Sigmoid colon (tissue), 7 donors: ENCODE results near the gene USP9X. TPM values are rescaled to one million over a fixed set of nuclear protein-coding genes. Genes with fewer than 3 reads are reported as not detected.

Experiments
- DNase-seq: peaks from one replicate; pipeline ENCODE4 v3.0.0-alpha.2; 2019
- H3K27ac ChIP-seq, 4 donors: fragments of 200-600 bp; sonication (generic); one replicate each; pipeline ENCODE4 v1.5.1; 2016 to 2019; ENCODE audit warnings: mild to moderate bottlenecking in 1 of 4
- H3K27me3 ChIP-seq, 3 donors: fragments of 200-600 bp; sonication (generic); one replicate each; pipeline ENCODE4 v1.5.1; 2019; ENCODE audit warnings: mild to moderate bottlenecking in 1 of 3
- H3K36me3 ChIP-seq, 4 donors: fragments of 200-600 bp; sonication (generic); one replicate each; pipeline ENCODE4 v1.5.1; 2016 to 2019
- H3K4me1 ChIP-seq, 4 donors: fragments of 200-600 bp; sonication (generic); one replicate each; pipeline ENCODE4 v1.5.1; 2017 to 2019
- H3K4me3 ChIP-seq, 4 donors: fragments of 200-600 bp; sonication (generic); one replicate each; pipeline ENCODE4 v1.5.1; 2017 to 2019; ENCODE audit warnings: mild to moderate bottlenecking in 2 of 4, moderate library complexity in 1 of 4
- H3K9me3 ChIP-seq, 4 donors: fragments of 200-600 bp in 3 of 4; sonication (generic) in 3 of 4; one replicate each; pipeline versions ENCODE4 v1.5.1 to v1.6.1; 2013 to 2019
- CTCF ChIP-seq, 4 experiments: fragments of 450-650 bp in 3 of 4; fragments of 200-600 bp in 1 of 4; IDR thresholded peaks; one replicate each; pipeline ENCODE4 v1.5.1; 2016 to 2019; ENCODE audit warnings: antibody characterized with exemption in 4 of 4, mild to moderate bottlenecking in 3 of 4, moderate library complexity in 2 of 4
- EP300 ChIP-seq, 4 donors: sonication (generic); formaldehyde crosslinking; IDR thresholded peaks; one replicate each; pipeline ENCODE4 v1.6.1; 2017; ENCODE audit warnings: antibody characterized with exemption in 4 of 4
- POLR2A ChIP-seq, 2 donors: fragments of 450-650 bp; IDR thresholded peaks; one replicate each; pipeline ENCODE4 v1.6.1; 2016; ENCODE audit warnings: antibody characterized with exemption in 2 of 2, mild to moderate bottlenecking in 2 of 2, moderate library complexity in 2 of 2
- POLR2AphosphoS5 ChIP-seq, 4 donors: sonication (generic); formaldehyde crosslinking; IDR thresholded peaks; one replicate each; pipeline ENCODE4 v1.6.1; 2017; ENCODE audit warnings: antibody characterized with exemption in 4 of 4
- WGBS, 2 donors: extraction: QIAGEN DNeasy Blood & Tissue Kit; methylation state at CpG; one replicate each; pipeline ENCODE4 v1.1.7; 2013; 5-methylcytosine and 5-hydroxymethylcytosine counted together
- intact Hi-C: fragments of 100-400 bp; cut with DNase I; formaldehyde crosslinking; loops from one replicate; pipeline ENCODE4 v1.15.1; 2023
- polyA plus RNA-seq, 3 donors: library from polyadenylated mRNA; stranded (reverse); fragments of 200-250 nt; gene quantifications; one replicate each; pipeline ENCODE4 v1.2.3, GENCODE V29; 2013
- total RNA-seq, 4 donors: library from RNA; depleted of rRNA; stranded (reverse); fragments of >200 nt; gene quantifications; one replicate each; pipeline ENCODE4 v1.1.0, GENCODE V29; 2016
- donor health status: healthy with polysubstance abuse.
- donor health status: Bipolar disorder and iron deficiency.
- donor health status: healthy.

USP9X gene
- total and polyA plus RNA-seq, 7 donors: 9.6 to 84.5 (median 64.3) TPM

DNA sequence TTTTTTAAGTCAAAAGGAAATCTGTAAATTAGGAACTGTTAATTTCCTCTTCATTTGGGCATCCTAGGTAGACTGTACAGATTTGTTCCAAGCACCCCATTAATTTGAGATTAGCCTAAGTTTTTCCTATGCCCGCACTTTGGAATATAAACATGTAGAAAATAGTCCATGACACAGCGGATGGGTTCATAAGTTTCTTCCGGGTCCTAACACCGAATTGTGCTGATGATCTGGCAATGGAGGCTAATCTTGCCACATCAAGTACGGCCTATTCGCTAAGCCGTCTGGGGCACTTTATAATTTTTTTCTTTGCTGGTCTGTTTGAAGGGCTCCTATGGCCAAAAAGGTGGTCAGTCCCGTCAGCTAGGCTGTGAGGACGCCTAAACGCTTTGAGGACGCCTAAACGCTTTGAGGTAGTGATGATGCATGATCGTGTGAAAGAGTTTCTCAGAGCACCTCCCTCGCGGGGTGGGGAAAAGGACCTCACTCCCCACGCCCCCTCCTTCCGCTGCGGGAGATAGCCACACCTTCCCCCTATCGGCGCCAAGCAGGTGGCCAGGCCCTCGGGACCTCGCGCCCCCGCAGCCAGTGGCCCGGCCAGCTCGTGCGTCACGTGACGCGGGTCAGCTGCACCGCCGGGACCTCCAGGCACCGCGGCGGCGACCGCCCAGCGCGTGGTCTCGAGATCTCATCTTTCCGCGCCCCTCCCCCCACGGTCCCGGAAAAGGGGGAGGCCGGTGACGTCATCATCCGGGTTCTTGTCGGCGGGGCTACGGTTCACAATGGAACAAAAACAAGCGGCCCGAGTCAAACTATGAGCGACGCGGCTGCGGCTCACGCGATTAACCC, 977 bp upstream of the USP9X start:
- H3K4me1 ChIP-seq: peaks cover 0 to 25% (median 7%) of the 10 kb centered on the region in 4 donors
- peak overlapping the region; percentile 68 to 94 (median 78) for H3K4me3 ChIP-seq
- TF ChIP-seq POLR2AphosphoS5 (IDR thresholded peaks at IDR 0.05) (peak; percentile 86 to 89 (median 87)), CTCF (IDR thresholded peaks at IDR 0.05) (no peak), POLR2A (IDR thresholded peaks at IDR 0.05) (peak; percentile 46 to 75), EP300 (IDR thresholded peaks at IDR 0.05) (peak; percentile 30 to 85 (median 44))
- H3K27me3 ChIP-seq: no peaks in the 10 kb centered on the region
- intact Hi-C loops: loop anchor here (1.0 to 10.0 kb wide), 4 partner anchors 151 to 437 kb away; partner anchors contain the start of genes CXorf38 and MED14
- DNase-seq: peak; percentile 100
- H3K27ac ChIP-seq: peak overlapping the region; percentile 96 to 99 (median 97)
- 0% methylated on average over 58 of the region's 58 CpGs for WGBS, 2 donors
- no peaks in the 10 kb centered on the region for H3K36me3 ChIP-seq
- no peaks in the 10 kb centered on the region for H3K9me3 ChIP-seq

- 0 to 1% methylated on average over 38 to 39 of the region's 39 CpGs for WGBS, 2 donors
- intact Hi-C loops: loop anchor here (2.0 to 10.0 kb wide), 3 partner anchors 153 to 351 kb away; partner anchors contain the start of gene MED14
Observed at GRCh38 chrX:41085512-41085877, 250 bp downstream of the USP9X start.

GRCh38 chrX:41085878-41086626, 807 bp downstream of the USP9X start:
- no peaks in the 10 kb centered on the region for H3K27me3 ChIP-seq
- H3K9me3 ChIP-seq: no peaks in the 10 kb centered on the region
- peaks cover 0 to 37% (median 20%) of the 10 kb centered on the region in 4 donors for H3K4me1 ChIP-seq
- H3K36me3 ChIP-seq: no peaks in the 10 kb centered on the region
- TF ChIP-seq POLR2A (IDR thresholded peaks at IDR 0.05) (no peak), POLR2AphosphoS5 (IDR thresholded peaks at IDR 0.05) (peak in 1 of 4 donors; percentile 6)
- H3K4me3 ChIP-seq: peak overlapping the region; percentile 68 to 94 (median 78)
- intact Hi-C loops: loop anchor here (2.0 to 10.0 kb wide), 4 partner anchors 29 to 351 kb away; partner anchors contain the start of gene MED14
- peak; percentile 80 for DNase-seq
- H3K27ac ChIP-seq: peak overlapping the region; percentile 96 to 99 (median 97)
- 0 to 1% methylated on average over 66 to 71 of the region's 71 CpGs for WGBS, 2 donors

More at GRCh38 chrX:41085512-41085877, 250 bp downstream of the USP9X start:
- H3K9me3 ChIP-seq: no peaks in the 10 kb centered on the region
- peak overlapping the region; percentile 96 to 99 (median 97) for H3K27ac ChIP-seq
- H3K4me3 ChIP-seq: peak overlapping the region; percentile 68 to 94 (median 78)
- peaks cover 0 to 32% (median 17%) of the 10 kb centered on the region in 4 donors for H3K4me1 ChIP-seq
- DNase-seq: peak; percentile 86
- TF ChIP-seq POLR2AphosphoS5 (IDR thresholded peaks at IDR 0.05): peak in 1 of 4 donors; percentile 51
- TF ChIP-seq CTCF (IDR thresholded peaks at IDR 0.05): no peak
- TF ChIP-seq POLR2A (IDR thresholded peaks at IDR 0.05): peak in 1 of 2 donors; percentile 6
- no peak for TF ChIP-seq EP300 (IDR thresholded peaks at IDR 0.05)
- H3K27me3 ChIP-seq: no peaks in the 10 kb centered on the region
- no peaks in the 10 kb centered on the region for H3K36me3 ChIP-seq

- H3K4me3 ChIP-seq: peak overlapping the region; percentile 68 to 94 (median 78)
- TF ChIP-seq EP300 (IDR thresholded peaks at IDR 0.05): no peak
- TF ChIP-seq POLR2A (IDR thresholded peaks at IDR 0.05): no peak
- TF ChIP-seq CTCF (IDR thresholded peaks at IDR 0.05): no peak
- no peak for TF ChIP-seq POLR2AphosphoS5 (IDR thresholded peaks at IDR 0.05)
- no peaks in the 10 kb centered on the region for H3K9me3 ChIP-seq
- H3K27me3 ChIP-seq: no peaks in the 10 kb centered on the region
- peak overlapping the region; percentile 96 to 99 (median 97) for H3K27ac ChIP-seq
- no peaks in the 10 kb centered on the region for H3K36me3 ChIP-seq
- peaks cover 0 to 41% (median 25%) of the 10 kb centered on the region in 4 donors for H3K4me1 ChIP-seq
- DNase-seq: no peak
- WGBS, 2 donors: 1% methylated on average over 11 of the region's 11 CpGs
- intact Hi-C loops: loop anchor here (2.0 to 10.0 kb wide), 2 partner anchors 28 to 352 kb away; partner anchors contain the start of gene MED14
Observed at GRCh38 chrX:41086627-41086932, 1.3 kb downstream of the USP9X start.
